Retinal pigment epithelial cell (primary cell): ENCODE data around the gene DAPK1.

Experiments used
- DNase-seq: peaks from one replicate; pipeline ENCODE4 v3.0.0-alpha.2; 2010; ENCODE audit warnings: low read depth
- H3K4me3 ChIP-seq: 2 replicates; pipeline ENCODE4 v1.5.1; 2011; ENCODE audit warnings: mild to moderate bottlenecking, low read length, control low read depth, moderate library complexity
- CTCF ChIP-seq: conservative IDR thresholded peaks from 2 replicates; pipeline ENCODE4 v1.5.1; 2011; ENCODE audit warnings: low read depth, low read length, control low read depth, inconsistent platforms

The DAPK1 gene

GRCh38 chr9:87481890-87482855 lies 15.5 kb upstream of the DAPK1 start:
- no peak for TF ChIP-seq CTCF
- no peak overlapping the region for H3K4me3 ChIP-seq
- no peak for DNase-seq

GRCh38 chr9:87490225-87490624 lies 7.4 kb upstream of the DAPK1 start:
- H3K4me3 ChIP-seq = no peak overlapping the region
- TF ChIP-seq CTCF = no peak
- no peak for DNase-seq

GRCh38 chr9:87490907-87491306 lies 6.8 kb upstream of the DAPK1 start:
- no peak for TF ChIP-seq CTCF
- no peak overlapping the region for H3K4me3 ChIP-seq

GRCh38 chr9:87491523-87491922 lies 6.1 kb upstream of the DAPK1 start:
- no peak for TF ChIP-seq CTCF
- DNase-seq = no peak
- no peak overlapping the region for H3K4me3 ChIP-seq

More at GRCh38 chr9:87490907-87491306, 6.8 kb upstream of the DAPK1 start:
- DNase-seq = no peak

GRCh38 chr9:87492642-87493041 lies 5.0 kb upstream of the DAPK1 start:
- DNase-seq = no peak
- no peak overlapping the region for H3K4me3 ChIP-seq
- no peak for TF ChIP-seq CTCF

GRCh38 chr9:87494970-87495471 lies 2.6 kb upstream of the DAPK1 start:
- no peak for TF ChIP-seq CTCF
- DNase-seq = no peak
- no peak overlapping the region for H3K4me3 ChIP-seq
